B cell (primary cell): ENCODE data around the gene DLG2.

Experiments
- CTCF ChIP-seq: fragments of 200-600 bp; IDR thresholded peaks from one replicate; pipeline ENCODE4 v1.8.0; 2022; ENCODE audit warnings: antibody characterized with exemption, mild to moderate bottlenecking
- EZH2 ChIP-seq: IDR thresholded peaks from 2 replicates; pipeline ENCODE4 v1.6.1; 2012; ENCODE audit warnings: borderline replicate concordance, low read depth, mild to moderate bottlenecking, moderate library complexity, low read length; ENCODE audit not compliant: insufficient read depth, poor library complexity, severe bottlenecking

- TF ChIP-seq CTCF (no peak), EZH2 (no peak)
Observed at GRCh38 chr11:84430661-84431060, 1196.5 kb downstream of the DLG2 start.
